HG03521 (cell line): Measurements from ENCODE around the gene ST3GAL2.

Source experiments
- ATAC-seq: cut with Tn5 transposase; IDR thresholded peaks from one replicate; pipeline ENCODE4 v1.9.1; 2021; ENCODE audit warnings: mild to moderate bottlenecking, moderate library complexity; ENCODE audit not compliant: unreplicated experiment

The ST3GAL2 gene

GRCh38 chr16:70438969-70439862 is at the start of gene ST3GAL2:
Gene ST3GAL2, minus strand, starts transcription at chr16:70439100. Its CDS starts 40,570 bp downstream, at chr16:70398530.
- ATAC-seq, result peak; percentile 86

DNA sequence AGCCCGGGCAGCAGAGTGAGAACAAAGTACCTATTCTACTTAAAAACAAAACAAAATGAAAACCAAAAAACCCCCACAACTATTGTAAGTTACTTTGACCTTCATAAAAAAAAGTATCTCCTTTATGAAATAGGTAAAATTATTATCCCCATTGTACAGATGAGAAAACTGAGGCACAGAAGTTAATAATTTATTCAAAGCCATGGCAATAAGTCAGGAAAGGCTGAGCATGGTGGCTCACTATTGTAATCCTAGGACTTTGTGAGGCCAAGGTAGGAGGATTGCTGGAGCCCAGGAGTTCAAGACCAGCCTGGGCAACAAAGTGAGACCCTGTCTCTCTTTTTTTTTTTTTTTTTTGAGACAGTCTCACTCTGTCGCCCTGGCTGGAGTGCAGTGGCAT is 46.0 kb upstream of the ST3GAL2 start:
- ATAC-seq, result no peak

GRCh38 chr16:70483426-70483825 is 44.5 kb upstream of the ST3GAL2 start:
- ATAC-seq, result no peak

DNA sequence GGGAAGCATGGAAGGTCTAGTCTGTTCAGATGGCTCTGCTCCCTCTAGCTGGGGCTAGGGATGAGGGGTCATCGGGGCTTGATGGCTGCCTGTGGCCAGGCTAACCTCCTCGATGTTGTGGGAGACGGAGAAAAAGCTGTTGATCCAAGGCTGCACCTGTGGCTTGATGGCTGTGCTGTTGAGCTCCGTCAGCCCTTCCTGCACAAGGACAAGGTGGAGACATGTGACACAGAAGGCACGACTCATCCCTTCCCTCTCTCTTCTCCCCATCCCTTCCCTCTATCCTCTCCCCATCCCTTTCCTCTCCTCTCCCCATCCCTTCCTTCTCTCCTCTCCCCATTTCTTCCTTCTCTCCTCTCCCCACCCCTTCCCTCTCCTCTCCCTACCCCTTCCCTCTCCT is 43.7 kb upstream of the ST3GAL2 start:
- ATAC-seq, result no peak

DNA sequence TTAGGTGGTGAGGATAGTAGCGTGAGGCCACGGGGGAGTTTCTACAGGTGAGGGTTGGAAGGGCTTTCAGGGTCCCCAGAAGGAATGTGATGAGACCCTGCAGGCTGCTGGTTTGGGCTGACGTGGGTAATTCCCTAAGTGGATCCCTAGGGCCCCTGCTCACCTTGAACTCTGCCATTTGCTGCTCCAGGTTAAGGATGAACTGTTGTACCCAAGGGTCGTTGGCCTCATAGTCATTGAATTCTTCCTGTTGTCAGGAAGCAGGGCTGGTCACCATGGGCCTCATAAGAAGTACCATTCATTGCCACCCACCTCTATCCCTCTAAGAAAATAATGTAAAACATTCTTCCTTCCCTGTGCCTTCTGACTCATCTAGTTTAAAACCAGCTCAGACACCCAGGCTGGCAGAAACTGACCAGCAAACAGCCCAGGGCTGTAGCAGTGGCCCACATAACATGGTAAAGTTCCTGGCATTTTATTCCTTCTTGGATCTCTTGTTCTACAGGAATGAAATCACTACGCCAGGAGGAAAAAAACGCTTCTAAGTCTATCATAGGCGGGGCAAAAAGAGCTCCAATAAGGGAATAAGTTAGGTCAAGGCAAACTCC is 43.1 kb upstream of the ST3GAL2 start:
- ATAC-seq, result no peak

DNA sequence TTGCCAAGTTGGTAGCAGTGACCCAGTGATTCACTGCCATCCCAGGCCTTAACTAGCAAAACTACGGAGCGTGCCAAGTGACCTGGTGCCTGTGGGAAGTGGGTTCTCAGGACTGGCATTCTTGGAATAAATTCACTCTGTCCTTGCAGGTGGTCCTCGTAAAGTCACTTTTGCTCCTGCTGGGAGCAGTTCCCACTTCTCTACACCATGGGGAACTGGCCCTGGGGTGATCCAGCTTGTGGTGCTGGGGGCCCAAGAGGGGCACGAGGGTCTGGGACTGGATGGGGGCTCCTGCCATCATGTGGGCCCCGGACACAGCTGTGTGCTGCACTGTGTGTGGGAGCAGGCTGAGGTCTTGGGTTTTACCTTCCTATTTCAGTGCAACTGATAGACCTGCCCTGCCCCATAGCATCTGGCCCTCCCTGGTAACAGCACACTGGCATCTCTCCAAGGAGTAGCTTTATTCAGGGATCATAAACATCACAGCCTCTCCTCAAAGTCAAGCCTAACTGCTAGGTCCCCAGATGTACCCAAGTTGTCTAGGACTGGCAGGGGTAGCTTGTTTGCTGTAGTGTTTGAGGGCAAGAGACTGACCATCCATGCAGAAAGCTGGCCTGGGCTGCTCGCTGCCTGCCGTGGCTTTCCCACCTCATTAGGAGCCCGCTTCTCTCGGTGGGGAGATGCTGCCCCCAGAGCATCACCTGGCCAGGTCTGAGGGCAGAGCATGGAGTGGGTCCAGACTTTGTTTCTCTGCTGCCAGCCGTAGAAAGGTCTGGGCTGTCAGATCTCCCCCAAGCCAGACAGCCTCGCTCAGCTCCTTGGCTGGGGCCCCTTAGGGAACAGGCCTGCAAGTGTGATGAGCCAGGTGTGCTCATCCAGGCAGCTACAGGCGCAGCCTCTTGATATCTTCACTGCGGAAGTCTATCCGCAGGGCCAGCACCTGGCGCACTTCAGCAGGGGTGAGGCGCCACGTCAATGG is 41.5 kb upstream of the ST3GAL2 start:
- ATAC-seq, result no peak

GRCh38 chr16:70478912-70479341 is 40.0 kb upstream of the ST3GAL2 start:
- ATAC-seq, result no peak

GRCh38 chr16:70478169-70478568 is 39.3 kb upstream of the ST3GAL2 start:
- ATAC-seq, result no peak

DNA sequence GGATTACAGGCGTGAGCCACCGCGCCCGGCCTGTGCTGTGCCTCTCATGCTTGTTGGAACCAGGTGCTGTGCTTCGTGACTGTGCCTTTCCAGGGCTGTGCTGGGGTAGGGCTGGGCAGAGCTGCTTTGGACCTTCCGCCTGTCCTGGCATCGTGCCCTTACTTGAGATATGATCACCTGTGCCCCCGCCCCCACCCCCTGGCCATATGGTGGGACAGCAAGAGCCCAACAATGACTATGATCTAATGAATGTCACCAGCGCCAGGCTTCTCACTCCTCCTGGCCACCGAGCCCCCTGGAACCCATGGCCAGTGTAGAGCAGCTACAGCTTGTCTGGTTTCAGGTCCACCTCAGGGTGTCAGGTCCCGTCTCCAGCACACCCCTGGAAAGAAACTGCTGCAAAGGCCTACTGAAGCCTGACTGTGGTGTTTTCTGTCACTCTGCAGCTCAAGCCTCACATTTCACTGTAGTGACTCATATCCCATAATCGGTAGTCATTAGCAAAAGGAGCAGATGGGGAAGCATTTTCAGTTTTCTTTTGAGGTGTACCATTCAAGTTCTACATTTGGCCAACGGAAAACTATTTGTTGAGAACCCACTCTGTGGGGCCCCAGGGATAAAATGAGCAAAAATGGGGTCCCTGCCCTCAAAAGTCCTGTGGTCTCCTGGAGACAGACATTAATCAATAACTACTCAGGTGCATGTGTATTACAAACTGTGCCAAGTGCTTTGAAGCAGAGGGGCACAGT is 37.5 kb upstream of the ST3GAL2 start:
- peak; percentile 77 for ATAC-seq

- ATAC-seq, result no peak
Observed at GRCh38 chr16:70475054-70475871, 36.4 kb upstream of the ST3GAL2 start.

- no peak for ATAC-seq
Observed at GRCh38 chr16:70474320-70475053, 35.6 kb upstream of the ST3GAL2 start.

DNA sequence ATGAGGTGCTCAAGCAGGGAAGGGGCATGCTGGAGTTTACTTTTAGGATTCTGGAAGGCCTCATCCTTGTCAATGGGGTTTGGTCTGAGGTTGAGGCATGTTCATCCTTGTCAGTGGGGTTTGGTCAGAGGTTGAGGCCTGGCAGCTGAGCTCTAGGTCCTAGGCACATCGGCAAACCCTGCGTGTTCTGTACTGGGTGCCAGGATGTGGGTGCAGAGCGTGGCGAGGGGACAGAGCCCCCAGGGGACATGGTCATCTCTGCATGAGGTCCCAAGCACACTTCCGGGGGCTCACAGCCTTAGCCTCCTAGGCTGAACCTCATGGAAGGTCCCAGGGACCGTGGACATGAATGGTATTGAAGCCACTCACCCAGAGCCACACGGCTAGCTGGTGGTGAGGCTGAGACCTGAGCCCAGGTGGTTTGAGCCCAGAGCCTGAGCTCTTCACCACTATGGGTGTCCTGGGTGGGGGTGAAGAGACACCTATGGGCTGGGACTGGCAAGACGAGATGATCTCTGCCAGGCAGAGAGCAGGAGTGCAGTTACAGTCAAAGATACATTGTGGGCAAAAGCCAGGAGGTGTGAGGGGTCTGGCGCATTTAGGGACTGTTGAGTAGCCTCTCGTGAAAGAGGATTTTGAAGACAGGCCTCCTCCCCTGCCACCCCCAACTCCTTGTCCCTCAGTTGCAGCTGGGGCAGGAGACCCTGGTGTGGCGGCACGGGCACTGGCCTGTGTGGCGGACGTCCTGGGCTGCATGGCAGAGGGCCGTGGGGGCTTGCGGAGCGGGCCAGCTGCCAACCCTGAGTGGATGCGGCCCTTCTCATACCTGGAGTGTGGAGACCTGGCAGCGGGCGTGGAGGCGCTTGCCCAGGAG is 34.8 kb upstream of the ST3GAL2 start:
- no peak for ATAC-seq

DNA sequence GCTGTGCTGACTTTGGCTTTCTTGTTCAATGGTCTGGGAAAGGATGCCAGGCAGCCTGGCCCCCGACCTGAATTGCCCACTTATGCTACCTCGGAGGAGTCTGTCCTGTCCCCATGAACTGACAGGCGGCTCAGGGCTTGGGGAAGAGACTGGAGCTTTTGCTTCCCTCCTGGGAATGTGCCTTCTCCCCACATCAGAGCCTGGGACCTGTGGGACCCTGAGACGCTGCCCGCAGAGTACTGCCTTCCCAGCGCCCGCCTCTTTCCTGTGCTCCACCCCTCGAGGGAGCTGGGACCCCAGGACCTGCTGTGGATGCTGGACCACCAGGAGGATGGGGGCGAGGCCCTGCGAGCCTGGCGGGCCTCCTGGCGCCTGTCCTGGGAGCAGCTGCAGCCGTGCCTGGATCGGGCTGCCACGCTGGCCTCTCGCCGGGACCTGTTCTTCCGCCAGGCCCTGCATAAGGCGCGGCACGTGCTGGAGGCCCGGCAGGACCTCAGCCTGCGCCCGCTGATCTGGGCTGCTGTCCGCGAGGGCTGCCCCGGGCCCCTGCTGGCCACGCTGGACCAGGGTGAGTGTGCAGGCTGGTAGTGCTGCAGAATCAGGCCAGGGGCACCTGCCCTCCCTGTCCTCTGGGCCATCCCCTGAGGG is 34.0 kb upstream of the ST3GAL2 start:
- no peak for ATAC-seq

- ATAC-seq, result no peak
Observed at GRCh38 chr16:70470927-70471341, 32.0 kb upstream of the ST3GAL2 start.

- ATAC-seq, result no peak
Observed at GRCh38 chr16:70470141-70470926, 31.4 kb upstream of the ST3GAL2 start.

GRCh38 chr16:70468776-70469525 is 30.1 kb upstream of the ST3GAL2 start:
- ATAC-seq, result no peak
